ENCODE data around the gene GABRB3. TPM values are rescaled to one million over a fixed set of nuclear protein-coding genes. Genes with fewer than 3 reads are reported as not detected.

GABRB3 gene
- total RNA-seq, 1 experiment from 2014 or later: 0.13 TPM

DNA sequence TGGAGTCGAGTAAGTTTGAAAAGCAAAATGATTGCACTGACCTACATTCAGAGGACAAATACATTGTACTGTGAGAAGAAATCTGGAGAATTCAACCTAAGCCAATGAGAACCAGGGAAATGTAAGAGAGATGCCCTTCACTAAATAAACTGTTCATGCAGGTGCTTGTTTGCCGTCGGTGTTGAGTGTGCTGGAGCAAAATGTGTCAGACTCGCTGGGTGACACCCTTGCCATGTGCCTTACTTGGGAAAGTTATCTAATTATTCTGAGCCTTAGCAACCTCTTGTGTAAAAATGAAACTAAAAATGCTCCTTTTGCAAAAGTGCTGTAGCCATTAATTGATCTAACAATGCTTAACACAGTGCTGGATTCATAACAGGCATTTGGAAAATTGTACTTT, 140.4 kb downstream of the GABRB3 start:
- ATAC-seq (no peak), DNase-seq (ENCODE audit: low read depth, low spot score) (no peak)
- no TSS peak for BruUV-seq (replicated peaks)
- Histone ChIP-seq H3K27ac (ENCODE audit: low read length) (no peak overlapping the region), H3K36me3 (ENCODE audit: control insufficient read depth, insufficient read depth, low read length) (no peaks in the 10 kb centered on the region), H3K9me3 (ENCODE audit: control insufficient read depth, insufficient read depth, low read depth, low read length) (no peaks in the 10 kb centered on the region), H3K27me3 (ENCODE audit: control insufficient read depth, insufficient read depth, low read length) (no peaks in the 10 kb centered on the region), H3K4me3 (ENCODE audit: low read depth in 2 of 2, low read length in 2 of 2) (no peak overlapping the region), H3K4me1 (ENCODE audit: control insufficient read depth, insufficient read depth, low read length) (no peaks in the 10 kb centered on the region)
- in situ Hi-C loops (cut with HindIII; ENCODE audit: low pct_unique_long_range_greater_than_20kb, low sequenced_read_pairs): no loop called here
- ChIA-PET CTCF (no interaction called here), POLR2A (no interaction called here)
- intact Hi-C loops (cut with micrococcal nuclease; ENCODE audit: unreplicated experiment): no loop called here
- TF ChIP-seq, protein P1, sequence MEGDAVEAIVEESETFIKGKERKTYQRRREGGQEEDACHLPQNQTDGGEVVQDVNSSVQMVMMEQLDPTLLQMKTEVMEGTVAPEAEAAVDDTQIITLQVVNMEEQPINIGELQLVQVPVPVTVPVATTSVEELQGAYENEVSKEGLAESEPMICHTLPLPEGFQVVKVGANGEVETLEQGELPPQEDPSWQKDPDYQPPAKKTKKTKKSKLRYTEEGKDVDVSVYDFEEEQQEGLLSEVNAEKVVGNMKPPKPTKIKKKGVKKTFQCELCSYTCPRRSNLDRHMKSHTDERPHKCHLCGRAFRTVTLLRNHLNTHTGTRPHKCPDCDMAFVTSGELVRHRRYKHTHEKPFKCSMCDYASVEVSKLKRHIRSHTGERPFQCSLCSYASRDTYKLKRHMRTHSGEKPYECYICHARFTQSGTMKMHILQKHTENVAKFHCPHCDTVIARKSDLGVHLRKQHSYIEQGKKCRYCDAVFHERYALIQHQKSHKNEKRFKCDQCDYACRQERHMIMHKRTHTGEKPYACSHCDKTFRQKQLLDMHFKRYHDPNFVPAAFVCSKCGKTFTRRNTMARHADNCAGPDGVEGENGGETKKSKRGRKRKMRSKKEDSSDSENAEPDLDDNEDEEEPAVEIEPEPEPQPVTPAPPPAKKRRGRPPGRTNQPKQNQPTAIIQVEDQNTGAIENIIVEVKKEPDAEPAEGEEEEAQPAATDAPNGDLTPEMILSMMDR (IDR thresholded peaks at IDR 0.05): no peak
- no peak for TF ChIP-seq SIN3A (IDR thresholded peaks at IDR 0.05; ENCODE audit: borderline replicate concordance, insufficient read depth, low read depth, low read length)
- no peak for TF ChIP-seq REST (IDR thresholded peaks at IDR 0.05; ENCODE audit: insufficient read depth in 1 of 2, low read depth in 2 of 2, low read length in 1 of 2)
- no peak for TF ChIP-seq TCF7L2 (IDR thresholded peaks at IDR 0.05; ENCODE audit: low read depth, low read length)
- TF ChIP-seq POLR2AphosphoS5 (IDR thresholded peaks at IDR 0.05; ENCODE audit: low read depth, low read length): no peak

- H3K36me3 ChIP-seq (ENCODE audit: control insufficient read depth, insufficient read depth, low read length): no peaks in the 10 kb centered on the region
- no peaks in the 10 kb centered on the region for H3K9me3 ChIP-seq (ENCODE audit: control insufficient read depth, insufficient read depth, low read depth, low read length)
- TF ChIP-seq SIN3A (IDR thresholded peaks at IDR 0.05; ENCODE audit: borderline replicate concordance, insufficient read depth, low read depth, low read length) (no peak), REST (IDR thresholded peaks at IDR 0.05; ENCODE audit: insufficient read depth in 1 of 2, low read depth in 2 of 2, low read length in 1 of 2) (no peak), POLR2AphosphoS5 (IDR thresholded peaks at IDR 0.05; ENCODE audit: low read depth, low read length) (no peak), TCF7L2 (IDR thresholded peaks at IDR 0.05; ENCODE audit: low read depth, low read length) (no peak)
- TF ChIP-seq, protein P1 (IDR thresholded peaks at IDR 0.05): no peak
- BruUV-seq (replicated peaks): no TSS peak
- ChIA-PET POLR2A (no interaction called here), CTCF (no interaction called here)
- H3K4me1 ChIP-seq (ENCODE audit: control insufficient read depth, insufficient read depth, low read length): no peaks in the 10 kb centered on the region
- intact Hi-C loops (cut with micrococcal nuclease; ENCODE audit: unreplicated experiment): no loop called here
- no peaks in the 10 kb centered on the region for H3K27me3 ChIP-seq (ENCODE audit: control insufficient read depth, insufficient read depth, low read length)
- no peak overlapping the region for H3K4me3 ChIP-seq (ENCODE audit: low read depth in 2 of 2, low read length in 2 of 2)
- DNase-seq (ENCODE audit: low read depth, low spot score) (no peak), ATAC-seq (no peak)
- in situ Hi-C loops (cut with HindIII; ENCODE audit: low pct_unique_long_range_greater_than_20kb, low sequenced_read_pairs): no loop called here
- no peak overlapping the region for H3K27ac ChIP-seq (ENCODE audit: low read length)
Observed at GRCh38 chr15:26631894-26632293, 141.0 kb downstream of the GABRB3 start.

Data from Panc1 (cell line).